CD14-positive monocyte (primary cell): ENCODE results near the gene PTAFR. TPM values are rescaled to one million over a fixed set of nuclear protein-coding genes. Genes with fewer than 3 reads are reported as not detected.
A peak's percentile ranks its signal among the peaks of the same experiment; 100 is the strongest.

Experiments used
- DNase-seq, 3 donors: peaks; one replicate each; pipeline ENCODE4 v3.0.0-alpha.2; 2011 to 2022
- H2AFZ ChIP-seq: 2 replicates; pipeline ENCODE4 v1.6.0; 2012; ENCODE audit warnings: mild to moderate bottlenecking, low read depth, low read length, inconsistent platforms; ENCODE audit not compliant: insufficient read depth, poor library complexity, severe bottlenecking
- H3K27ac ChIP-seq, 2 donors: 1 replicate in 1 of 2; 2 replicates in 1 of 2; pipeline ENCODE4 v1.5.1; 2012 to 2013; ENCODE audit warnings: low read length in 2 of 2, control low read depth in 1 of 2, inconsistent platforms in 1 of 2, low read depth in 1 of 2, mild to moderate bottlenecking in 1 of 2
- H3K27me3 ChIP-seq, 2 donors: one replicate each; pipeline versions ENCODE4 v1.6.0 to v1.6.1; 2011 to 2013; ENCODE audit warnings: low read length in 2 of 2; ENCODE audit not compliant: control insufficient read depth in 2 of 2, insufficient read depth in 2 of 2
- H3K36me3 ChIP-seq, 2 donors: replicated peaks in 1 of 2; 1 replicate in 1 of 2; 2 replicates in 1 of 2; pipeline versions ENCODE4 v1.5.1 to v1.6.1; 2012 to 2013; ENCODE audit warnings: low read length in 2 of 2, control low read depth in 1 of 2, inconsistent platforms in 1 of 2, mild to moderate bottlenecking in 1 of 2; ENCODE audit not compliant: insufficient read depth in 2 of 2, control insufficient read depth in 1 of 2
- H3K4me1 ChIP-seq, 2 donors: 1 replicate in 1 of 2; 2 replicates in 1 of 2; pipeline versions ENCODE4 v1.5.1 to v1.6.1; 2012 to 2013; ENCODE audit warnings: low read length in 2 of 2, control low read depth in 1 of 2, inconsistent platforms in 1 of 2, mild to moderate bottlenecking in 1 of 2, moderate library complexity in 1 of 2; ENCODE audit not compliant: insufficient read depth in 2 of 2, control insufficient read depth in 1 of 2
- H3K4me2 ChIP-seq: replicated peaks from 2 replicates; pipeline ENCODE3; 2012; ENCODE audit warnings: low read length, moderate library complexity, mild to moderate bottlenecking; ENCODE audit not compliant: poor library complexity, severe bottlenecking; ENCODE audit errors: extremely low read depth
- H3K4me3 ChIP-seq, 3 experiments: fragments of 200-600 bp in 1 of 3; sonication (generic) in 1 of 3; replicated peaks in 1 of 3; 1 replicate in 2 of 3; 2 replicates in 1 of 3; pipeline ENCODE4 v1.5.1; 2011 to 2013; ENCODE audit warnings: low read length in 3 of 3, mild to moderate bottlenecking in 3 of 3, control low read depth in 2 of 3, low read depth in 2 of 3, inconsistent platforms in 1 of 3, moderate library complexity in 1 of 3
- H3K79me2 ChIP-seq: 2 replicates; pipeline ENCODE4 v1.6.0; 2012; ENCODE audit warnings: mild to moderate bottlenecking, control low read depth, inconsistent platforms, low read length, moderate library complexity; ENCODE audit not compliant: insufficient read depth
- H3K9ac ChIP-seq: 2 replicates; pipeline ENCODE4 v1.6.0; 2017; ENCODE audit warnings: low read length, mild to moderate bottlenecking; ENCODE audit not compliant: insufficient read depth, poor library complexity, severe bottlenecking
- H3K9me3 ChIP-seq, 2 donors: replicated peaks in 1 of 2; 1 replicate in 1 of 2; 2 replicates in 1 of 2; pipeline versions ENCODE4 v1.5.1 to v1.6.1; 2012 to 2013; ENCODE audit warnings: low read length in 2 of 2, control low read depth in 1 of 2; ENCODE audit not compliant: control insufficient read depth in 1 of 2, insufficient read depth in 1 of 2
- H4K20me1 ChIP-seq: 2 replicates; pipeline ENCODE4 v1.6.0; 2012; ENCODE audit warnings: mild to moderate bottlenecking, low read length, control low read depth, moderate library complexity; ENCODE audit not compliant: insufficient read depth
- H3K27ac Mint-ChIP-seq, 7 donors: one replicate each; pipeline ENCODE4 v1.8.0; 2020; ENCODE audit warnings: mild to moderate bottlenecking in 7 of 7, mixed read lengths in 7 of 7, moderate library complexity in 6 of 7, inconsistent platforms in 2 of 7
- H3K27me3 Mint-ChIP-seq, 3 donors: one replicate each; pipeline ENCODE4 v1.8.0; 2021 to 2022; ENCODE audit warnings: low read depth in 3 of 3, mild to moderate bottlenecking in 3 of 3, mixed read lengths in 3 of 3, moderate library complexity in 3 of 3, inconsistent platforms in 1 of 3
- H3K36me3 Mint-ChIP-seq, 2 donors: one replicate each; pipeline ENCODE4 v1.8.0; 2020; ENCODE audit warnings: mixed read lengths in 2 of 2, inconsistent platforms in 1 of 2, mild to moderate bottlenecking in 1 of 2
- H3K4me1 Mint-ChIP-seq: one replicate; pipeline ENCODE4 v1.8.0; 2020; ENCODE audit warnings: mild to moderate bottlenecking, mixed read lengths
- H3K4me3 Mint-ChIP-seq, 2 donors: one replicate each; pipeline ENCODE4 v1.8.0; 2020; ENCODE audit warnings: mild to moderate bottlenecking in 2 of 2, mixed read lengths in 2 of 2, moderate library complexity in 1 of 2
- H3K9me3 Mint-ChIP-seq, 7 donors: one replicate each; pipeline ENCODE4 v1.8.0; 2020 to 2022; ENCODE audit warnings: mixed read lengths in 7 of 7, mild to moderate bottlenecking in 6 of 7, moderate library complexity in 6 of 7, inconsistent platforms in 2 of 7
- whole genome bisulfite sequencing: methylation state at CpG from one replicate; pipeline ENCODE4 v1.1.5; 2013; ENCODE audit warnings: missing lambda C conversion rate; ENCODE audit not compliant: insufficient coverage; 5-methylcytosine and 5-hydroxymethylcytosine counted together
- intact Hi-C, 2 donors: fragments of 100-400 bp; cut with micrococcal nuclease; formaldehyde crosslinking; loops; one replicate each; pipeline versions ENCODE4 v1.15.0 to v1.15.1; 2023
- polyA minus RNA-seq: library from RNA; depleted of rRNA, polyadenylated mRNA; stranded (reverse); fragments of >200 nt; gene quantifications from 2 replicates; pipeline ENCODE4 v1.2.3, GENCODE V29; 2012
- polyA plus RNA-seq, 3 donors: library from polyadenylated mRNA; depleted of rRNA in 1 of 3; unstranded in 2 of 3; stranded (reverse) in 1 of 3; fragments of 300-500 nt in 2 of 3; fragments of >200 nt in 1 of 3; fragmentation: Illumina TruSeq in 2 of 3; gene quantifications; 1 replicate in 2 of 3; 2 replicates in 1 of 3; pipeline ENCODE4 v1.2.3, GENCODE V29; 2012 to 2021
- total RNA-seq, 12 experiments: library from RNA in 1 of 12; stranded (reverse) in 1 of 12; fragments of 120-200 nt in 1 of 12; gene quantifications; one replicate each; pipeline ENCODE4 v1.2.4 and lab custom pipeline; 2013 to 2026; ENCODE audit warnings: mixed read lengths in 6 of 12, inconsistent platforms in 1 of 12
- TF ChIP-seq, protein P1 (sequence below): fragments of 200-600 bp; IDR thresholded peaks from one replicate; pipeline ENCODE4 v1.8.0; 2022; ENCODE audit warnings: antibody characterized with exemption, mild to moderate bottlenecking

PTAFR gene, protein sequence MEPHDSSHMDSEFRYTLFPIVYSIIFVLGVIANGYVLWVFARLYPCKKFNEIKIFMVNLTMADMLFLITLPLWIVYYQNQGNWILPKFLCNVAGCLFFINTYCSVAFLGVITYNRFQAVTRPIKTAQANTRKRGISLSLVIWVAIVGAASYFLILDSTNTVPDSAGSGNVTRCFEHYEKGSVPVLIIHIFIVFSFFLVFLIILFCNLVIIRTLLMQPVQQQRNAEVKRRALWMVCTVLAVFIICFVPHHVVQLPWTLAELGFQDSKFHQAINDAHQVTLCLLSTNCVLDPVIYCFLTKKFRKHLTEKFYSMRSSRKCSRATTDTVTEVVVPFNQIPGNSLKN
- total RNA-seq (2013), result 95.1 TPM
- 100 to 1,000 TPM; 115 to 347 (median 331) TPM for polyA plus RNA-seq
- 81.7 and 135 TPM in 2 replicates for polyA minus RNA-seq
- 49.7 to 410 (median 219) reads per million in 11 experiments for total RNA-seq (lab: John Stamatoyannopoulos, UW)

DNA sequence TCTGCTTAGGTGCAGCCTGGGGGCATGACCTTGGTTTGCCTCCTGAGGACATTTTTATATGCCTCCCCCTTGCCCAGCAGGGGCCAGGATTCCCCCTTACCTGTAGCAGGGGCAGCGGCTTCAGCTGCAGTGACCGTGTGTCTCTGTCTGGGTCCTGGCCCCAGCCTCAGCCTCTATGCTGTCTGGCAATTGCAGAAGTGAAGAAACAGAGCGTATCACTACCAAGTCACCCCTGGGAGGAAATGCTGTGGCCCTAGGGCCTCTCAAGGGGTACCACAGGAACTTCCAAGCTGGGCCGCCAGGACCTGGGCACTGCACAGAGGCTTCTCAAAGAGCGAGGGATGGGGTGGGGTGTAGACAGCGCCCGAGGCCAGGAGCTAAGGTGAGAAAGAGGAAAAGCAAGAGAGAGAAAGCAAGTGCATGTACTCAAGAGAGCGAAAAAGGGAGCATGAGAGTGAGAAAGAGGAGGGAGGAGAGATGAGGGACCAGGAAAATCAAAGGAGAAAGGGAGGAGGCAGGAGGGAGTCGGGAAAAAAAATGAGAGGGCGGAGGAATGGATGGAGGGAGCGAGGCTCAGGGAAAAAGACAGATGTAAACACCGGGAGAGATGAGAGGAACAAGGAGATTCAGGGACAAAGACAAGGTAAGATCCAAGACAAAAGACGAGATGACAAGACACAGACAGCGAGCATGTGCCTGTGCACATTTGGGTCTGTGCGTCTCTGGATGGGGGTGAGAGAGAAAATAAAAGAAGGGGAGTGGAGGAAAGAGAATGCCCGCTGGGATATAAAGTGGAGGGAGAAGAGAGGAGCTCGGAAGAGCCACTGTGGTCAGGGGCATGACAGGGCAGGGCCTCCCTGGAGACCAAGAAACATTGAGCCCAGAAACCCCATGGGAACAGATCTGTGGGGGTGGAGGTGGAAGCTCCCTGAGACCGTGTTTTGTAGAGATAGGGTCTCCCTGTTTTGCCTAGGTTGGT lies at the start of gene PTAFR:
Gene PTAFR, minus strand, starts transcription at position 199 of the 979 bp plus-strand sequence. CDS start 25,669 bp downstream, outside the sequence.
- peaks cover 6 to 13% of the 10 kb centered on the region in 2 donors for H3K36me3 ChIP-seq
- peak within 1 kb of the TSS; percentile 64 for H2AFZ ChIP-seq
- H4K20me1 ChIP-seq, result peaks cover 18% of the 10 kb centered on the region
- Mint-ChIP-seq H3K27me3 (peaks cover 2 to 10% (median 5%) of the 10 kb centered on the region in 3 donors), H3K27ac (peak within 1 kb of the TSS; percentile 97 to 99 (median 98)), H3K4me3 (peak within 1 kb of the TSS; percentile 96 to 98), H3K9me3 (no peaks in the 10 kb centered on the region), H3K36me3 (peaks cover 16 to 38% of the 10 kb centered on the region in 2 donors), H3K4me1 (peaks cover 75% of the 10 kb centered on the region)
- H3K9me3 ChIP-seq, result no peaks in the 10 kb centered on the region
- no peaks in the 10 kb centered on the region for H3K27me3 ChIP-seq
- H3K9ac ChIP-seq, result peak within 1 kb of the TSS; percentile 84
- intact Hi-C loops, result loop anchor here in 1 of 2 donors (5.0 kb wide), 1 partner anchor 64 kb away; no protein-coding TSS in a partner anchor
- H3K4me2 ChIP-seq, result peak within 1 kb of the TSS; percentile 93
- peaks cover 62% of the 10 kb centered on the region for H3K79me2 ChIP-seq
- H3K27ac ChIP-seq, result peak within 1 kb of the TSS; percentile 83 to 95
- TF ChIP-seq, protein P1, sequence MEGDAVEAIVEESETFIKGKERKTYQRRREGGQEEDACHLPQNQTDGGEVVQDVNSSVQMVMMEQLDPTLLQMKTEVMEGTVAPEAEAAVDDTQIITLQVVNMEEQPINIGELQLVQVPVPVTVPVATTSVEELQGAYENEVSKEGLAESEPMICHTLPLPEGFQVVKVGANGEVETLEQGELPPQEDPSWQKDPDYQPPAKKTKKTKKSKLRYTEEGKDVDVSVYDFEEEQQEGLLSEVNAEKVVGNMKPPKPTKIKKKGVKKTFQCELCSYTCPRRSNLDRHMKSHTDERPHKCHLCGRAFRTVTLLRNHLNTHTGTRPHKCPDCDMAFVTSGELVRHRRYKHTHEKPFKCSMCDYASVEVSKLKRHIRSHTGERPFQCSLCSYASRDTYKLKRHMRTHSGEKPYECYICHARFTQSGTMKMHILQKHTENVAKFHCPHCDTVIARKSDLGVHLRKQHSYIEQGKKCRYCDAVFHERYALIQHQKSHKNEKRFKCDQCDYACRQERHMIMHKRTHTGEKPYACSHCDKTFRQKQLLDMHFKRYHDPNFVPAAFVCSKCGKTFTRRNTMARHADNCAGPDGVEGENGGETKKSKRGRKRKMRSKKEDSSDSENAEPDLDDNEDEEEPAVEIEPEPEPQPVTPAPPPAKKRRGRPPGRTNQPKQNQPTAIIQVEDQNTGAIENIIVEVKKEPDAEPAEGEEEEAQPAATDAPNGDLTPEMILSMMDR, result peak; percentile 35
- WGBS, result 25% methylated on average over 16 of the region's 18 CpGs
- peak; percentile 86 to 93 (median 87) for DNase-seq
- peak within 1 kb of the TSS; percentile 61 to 97 (median 75) for H3K4me3 ChIP-seq
- peaks cover 59 to 74% of the 10 kb centered on the region in 2 donors for H3K4me1 ChIP-seq

DNA sequence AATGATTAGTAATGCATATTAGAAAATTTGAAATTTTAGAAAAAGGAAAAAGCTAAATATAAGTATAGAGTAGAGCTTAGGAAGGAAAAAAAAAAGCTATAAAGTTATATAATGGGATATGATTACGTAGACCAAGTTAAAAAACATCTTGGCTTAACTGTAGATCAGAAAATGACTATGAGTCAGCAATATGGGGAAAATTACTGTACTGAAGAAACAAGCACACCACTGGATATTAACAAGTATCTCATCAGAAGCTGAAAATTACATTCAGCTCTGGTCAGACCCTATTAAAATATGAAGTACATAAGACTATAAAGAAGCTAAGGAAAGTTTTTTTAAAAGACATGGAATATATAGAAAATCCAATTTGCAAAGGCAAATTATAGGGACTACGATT lies 36.8 kb upstream of the PTAFR start:
- H3K36me3 Mint-ChIP-seq, result peaks cover 47 to 76% of the 10 kb centered on the region in 2 donors
- no peaks in the 10 kb centered on the region for H3K9me3 Mint-ChIP-seq
- H3K4me3 Mint-ChIP-seq, result no peak overlapping the region
- peaks cover 48 to 87% of the 10 kb centered on the region in 2 donors for H3K36me3 ChIP-seq
- no peak overlapping the region for H3K4me3 ChIP-seq
- WGBS, result 100% methylated on average over 1 of the region's 2 CpGs
- peaks cover 25% of the 10 kb centered on the region for H3K79me2 ChIP-seq
- H4K20me1 ChIP-seq, result peaks cover 7% of the 10 kb centered on the region
- peaks cover 0 to 1% (median 0%) of the 10 kb centered on the region in 3 donors for H3K27me3 Mint-ChIP-seq
- H3K4me1 ChIP-seq, result no peaks in the 10 kb centered on the region
- H3K27me3 ChIP-seq, result no peaks in the 10 kb centered on the region
- H2AFZ ChIP-seq, result no peak overlapping the region
- peak overlapping the region in 1 of 7 donors; percentile 44 for H3K27ac Mint-ChIP-seq
- no peak overlapping the region for H3K27ac ChIP-seq
- TF ChIP-seq, protein P1, result no peak
- H3K4me2 ChIP-seq, result no peak overlapping the region
- intact Hi-C loops, result no loop called here
- no peaks in the 10 kb centered on the region for H3K9me3 ChIP-seq
- H3K9ac ChIP-seq, result no peak overlapping the region
- DNase-seq, result no peak
- H3K4me1 Mint-ChIP-seq, result no peaks in the 10 kb centered on the region
